ENCODE measurements around the gene DNMT1. TPM values are rescaled to one million over a fixed set of nuclear protein-coding genes. Genes with fewer than 3 reads are reported as not detected.
A peak's percentile ranks its signal among the peaks of the same experiment; 100 is the strongest.
"Not testable (repeated sequence)": the region's sequence is repeated elsewhere in the genome, so short reads cannot be mapped to it uniquely, and the experiment has no call there.

DNMT1 gene
- 126 and 140 TPM in 2 replicates for total RNA-seq (2014; rRNA removed; shearing (Covaris generic))

- DNase-seq (ENCODE audit: low read depth) = peak; percentile 98
These were observed at the start of gene DNMT1 for GRCh38 chr19:10194500-10195198. TSS of gene DNMT1 (minus strand) at chr19:10194953. CDS start at chr19:10194899, 54 bp downstream.

GRCh38 chr19:10243606-10244005 lies 48.9 kb upstream of the DNMT1 start:
- no peak for DNase-seq (ENCODE audit: low read depth)

GRCh38 chr19:10241826-10242449 lies 47.2 kb upstream of the DNMT1 start:
- DNase-seq (ENCODE audit: low read depth) = not testable (repeated sequence)

GRCh38 chr19:10238172-10238783 lies 43.5 kb upstream of the DNMT1 start:
- peak; percentile 78 for DNase-seq (ENCODE audit: low read depth)

- DNase-seq (ENCODE audit: low read depth) = no peak
These were observed 42.9 kb upstream of the DNMT1 start for GRCh38 chr19:10237702-10238101.

- DNase-seq (ENCODE audit: low read depth) = not testable (repeated sequence)
These were observed 40.7 kb upstream of the DNMT1 start for GRCh38 chr19:10235409-10235808.

- no peak for DNase-seq (ENCODE audit: low read depth)
These were observed 40.2 kb upstream of the DNMT1 start for GRCh38 chr19:10235003-10235402.

- DNase-seq (ENCODE audit: low read depth) = no peak
These were observed 39.2 kb upstream of the DNMT1 start for GRCh38 chr19:10233946-10234345.

- DNase-seq (ENCODE audit: low read depth) = no peak
These were observed 37.0 kb upstream of the DNMT1 start for GRCh38 chr19:10231612-10232228.

GRCh38 chr19:10230861-10231611 lies 36.3 kb upstream of the DNMT1 start, which contains the start of gene S1PR2:
TSS of gene S1PR2 (minus strand) at chr19:10231331. CDS start at chr19:10224905, 6,426 bp downstream.
- DNase-seq (ENCODE audit: low read depth) = peak; percentile 85

GRCh38 chr19:10230173-10230860 lies 35.6 kb upstream of the DNMT1 start:
- no peak for DNase-seq (ENCODE audit: low read depth)

- DNase-seq (ENCODE audit: low read depth) = no peak
These were observed 34.2 kb upstream of the DNMT1 start for GRCh38 chr19:10228920-10229319.

GRCh38 chr19:10228393-10228792 lies 33.6 kb upstream of the DNMT1 start:
- no peak for DNase-seq (ENCODE audit: low read depth)

GRCh38 chr19:10227026-10227971 lies 32.5 kb upstream of the DNMT1 start:
- DNase-seq (ENCODE audit: low read depth) = no peak

- DNase-seq (ENCODE audit: low read depth) = no peak
These were observed 31.7 kb upstream of the DNMT1 start for GRCh38 chr19:10226376-10227025.

GRCh38 chr19:10226021-10226375 lies 31.2 kb upstream of the DNMT1 start:
- no peak for DNase-seq (ENCODE audit: low read depth)

GRCh38 chr19:10224337-10224736 lies 29.6 kb upstream of the DNMT1 start:
- DNase-seq (ENCODE audit: low read depth) = no peak

GRCh38 chr19:10223488-10224213 lies 28.9 kb upstream of the DNMT1 start:
- DNase-seq (ENCODE audit: low read depth) = no peak
